WI38 (cell line): ENCODE data around the gene GPRC5B.

Experiments
- H3K4me3 ChIP-seq: 2 replicates; pipeline ENCODE4 v1.5.1; 2011; ENCODE audit warnings: low read depth, mild to moderate bottlenecking, control low read depth, low read length
- CTCF ChIP-seq: IDR thresholded peaks from 2 replicates; pipeline ENCODE4 v1.5.1; 2012; ENCODE audit warnings: low read depth, mild to moderate bottlenecking, control low read depth, low read length

GPRC5B gene

GRCh38 chr16:19871721-19872120, 12.9 kb downstream of the GPRC5B start:
- no peak overlapping the region for H3K4me3 ChIP-seq
- TF ChIP-seq CTCF = no peak

GRCh38 chr16:19868421-19868820, 16.2 kb downstream of the GPRC5B start:
- no peak for TF ChIP-seq CTCF

GRCh38 chr16:19864566-19864965, 20.1 kb downstream of the GPRC5B start:
- H3K4me3 ChIP-seq = no peak overlapping the region
- TF ChIP-seq CTCF = no peak

More at GRCh38 chr16:19868421-19868820, 16.2 kb downstream of the GPRC5B start:
- H3K4me3 ChIP-seq = no peak overlapping the region

GRCh38 chr16:19863990-19864389, 20.7 kb downstream of the GPRC5B start:
- H3K4me3 ChIP-seq = no peak overlapping the region
- no peak for TF ChIP-seq CTCF

GRCh38 chr16:19861811-19862327, 22.8 kb downstream of the GPRC5B start:
- no peak for TF ChIP-seq CTCF
- no peak overlapping the region for H3K4me3 ChIP-seq

- no peak for TF ChIP-seq CTCF
- no peak overlapping the region for H3K4me3 ChIP-seq
Measured at GRCh38 chr16:19861133-19861532, 23.5 kb downstream of the GPRC5B start.

- no peak overlapping the region for H3K4me3 ChIP-seq
- TF ChIP-seq CTCF = no peak
Measured at GRCh38 chr16:19860166-19861041, 24.2 kb downstream of the GPRC5B start.
